ENCODE results near the gene LRRC74B. TPM values are rescaled to one million over a fixed set of nuclear protein-coding genes. Genes with fewer than 3 reads are reported as not detected.

Gene LRRC74B
- total and polyA plus RNA-seq, 2 donors (not counting 1 experiment from before 2014, with no cell fraction given), result not detected

- H3K79me2 ChIP-seq (ENCODE audit: control insufficient read depth, insufficient read depth, low read length), result no peaks in the 10 kb centered on the region
- no peak overlapping the region for H3K4me3 ChIP-seq (replicated peaks in 1 of 4; ENCODE audit: control extremely low read depth in 1 of 4, insufficient read depth in 1 of 4, low read depth in 3 of 4, low read length in 4 of 4)
- DNase-seq (ENCODE audit: low read depth in 2 of 2), result peak in 1 of 2 donors; percentile 21
- H3K4me1 ChIP-seq (ENCODE audit: control insufficient read depth, extremely low read depth, insufficient read depth, low read length), result no peaks in the 10 kb centered on the region
- no peak overlapping the region for H2AFZ ChIP-seq (ENCODE audit: low read length)
- H3K4me2 ChIP-seq (ENCODE audit: extremely low read depth, insufficient read depth, low read length), result no peak overlapping the region
- H3K9me3 ChIP-seq (ENCODE audit: control insufficient read depth, insufficient read depth, low read depth, low read length), result no peaks in the 10 kb centered on the region
- H3K27me3 ChIP-seq (ENCODE audit: control insufficient read depth, insufficient read depth, low read length), result peaks cover 24% of the 10 kb centered on the region
- no peak for TF ChIP-seq CTCF (conservative IDR thresholded peaks at IDR 0.05 in 1 of 2, IDR thresholded peaks at IDR 0.05 in 1 of 2; ENCODE audit: low read depth in 1 of 2, low read length in 2 of 2)
- no peak for TF ChIP-seq EZH2 (IDR thresholded peaks at IDR 0.05; ENCODE audit: low read length, missing control alignments)
- H3K36me3 ChIP-seq (ENCODE audit: control insufficient read depth, insufficient read depth, low read length), result no peaks in the 10 kb centered on the region
- no peak overlapping the region for H3K9ac ChIP-seq (ENCODE audit: insufficient read depth, low read length)
- H3K27ac ChIP-seq (ENCODE audit: insufficient read depth, low read length), result no peak overlapping the region
- H4K20me1 ChIP-seq (ENCODE audit: control insufficient read depth, extremely low read depth, insufficient read depth, low read length), result no peaks in the 10 kb centered on the region
These were observed 6.2 kb downstream of the LRRC74B start for GRCh38 chr22:21051831-21052400.

GRCh38 chr22:21052715-21053459, 7.1 kb downstream of the LRRC74B start:
- Histone ChIP-seq H2AFZ (ENCODE audit: low read length) (no peak overlapping the region), H3K4me2 (ENCODE audit: extremely low read depth, insufficient read depth, low read length) (no peak overlapping the region), H3K9me3 (ENCODE audit: control insufficient read depth, insufficient read depth, low read depth, low read length) (no peaks in the 10 kb centered on the region), H3K9ac (ENCODE audit: insufficient read depth, low read length) (no peak overlapping the region), H3K27ac (ENCODE audit: insufficient read depth, low read length) (no peak overlapping the region), H3K36me3 (ENCODE audit: control insufficient read depth, insufficient read depth, low read length) (no peaks in the 10 kb centered on the region), H3K4me1 (ENCODE audit: control insufficient read depth, extremely low read depth, insufficient read depth, low read length) (no peaks in the 10 kb centered on the region), H3K27me3 (ENCODE audit: control insufficient read depth, insufficient read depth, low read length) (peaks cover 26% of the 10 kb centered on the region), H3K4me3 (replicated peaks in 1 of 4; ENCODE audit: control extremely low read depth in 1 of 4, insufficient read depth in 1 of 4, low read depth in 3 of 4, low read length in 4 of 4) (no peak overlapping the region), H3K79me2 (ENCODE audit: control insufficient read depth, insufficient read depth, low read length) (no peaks in the 10 kb centered on the region), H4K20me1 (ENCODE audit: control insufficient read depth, extremely low read depth, insufficient read depth, low read length) (no peaks in the 10 kb centered on the region)
- TF ChIP-seq EZH2 (IDR thresholded peaks at IDR 0.05; ENCODE audit: low read length, missing control alignments) (no peak), CTCF (conservative IDR thresholded peaks at IDR 0.05 in 1 of 2, IDR thresholded peaks at IDR 0.05 in 1 of 2; ENCODE audit: low read depth in 1 of 2, low read length in 2 of 2) (no peak)
- no peak for DNase-seq (ENCODE audit: low read depth in 2 of 2)

- no peak overlapping the region for H2AFZ ChIP-seq (ENCODE audit: low read length)
- H4K20me1 ChIP-seq (ENCODE audit: control insufficient read depth, extremely low read depth, insufficient read depth, low read length), result no peaks in the 10 kb centered on the region
- no peaks in the 10 kb centered on the region for H3K9me3 ChIP-seq (ENCODE audit: control insufficient read depth, insufficient read depth, low read depth, low read length)
- H3K4me3 ChIP-seq (replicated peaks in 1 of 4; ENCODE audit: control extremely low read depth in 1 of 4, insufficient read depth in 1 of 4, low read depth in 3 of 4, low read length in 4 of 4), result no peak overlapping the region
- H3K4me2 ChIP-seq (ENCODE audit: extremely low read depth, insufficient read depth, low read length), result no peak overlapping the region
- H3K27me3 ChIP-seq (ENCODE audit: control insufficient read depth, insufficient read depth, low read length), result peaks cover 26% of the 10 kb centered on the region
- TF ChIP-seq EZH2 (IDR thresholded peaks at IDR 0.05; ENCODE audit: low read length, missing control alignments) (no peak), CTCF (conservative IDR thresholded peaks at IDR 0.05 in 1 of 2, IDR thresholded peaks at IDR 0.05 in 1 of 2; ENCODE audit: low read depth in 1 of 2, low read length in 2 of 2) (no peak)
- no peaks in the 10 kb centered on the region for H3K79me2 ChIP-seq (ENCODE audit: control insufficient read depth, insufficient read depth, low read length)
- no peaks in the 10 kb centered on the region for H3K4me1 ChIP-seq (ENCODE audit: control insufficient read depth, extremely low read depth, insufficient read depth, low read length)
- no peak overlapping the region for H3K27ac ChIP-seq (ENCODE audit: insufficient read depth, low read length)
- DNase-seq (ENCODE audit: low read depth in 2 of 2), result no peak
- H3K36me3 ChIP-seq (ENCODE audit: control insufficient read depth, insufficient read depth, low read length), result no peaks in the 10 kb centered on the region
- H3K9ac ChIP-seq (ENCODE audit: insufficient read depth, low read length), result no peak overlapping the region
These were observed 8.4 kb downstream of the LRRC74B start for GRCh38 chr22:21054046-21054713.

Data from fibroblast of lung (primary cell).